Activated CD8-positive, alpha-beta memory T cell treated with anti-CD3 and anti-CD28 coated beads, Interleukin-2, amount 50 U/mL, for 1 hour (primary cell): ENCODE results near the gene OR10H2.
"Not testable (repeated sequence)": the region's sequence is repeated elsewhere in the genome, so short reads cannot be mapped to it uniquely, and the experiment has no call there.

Experiments used
- DNase-seq: peaks from one replicate; pipeline ENCODE4 v3.0.0-alpha.2; 2020; ENCODE audit errors: extremely low read depth

Gene OR10H2, protein sequence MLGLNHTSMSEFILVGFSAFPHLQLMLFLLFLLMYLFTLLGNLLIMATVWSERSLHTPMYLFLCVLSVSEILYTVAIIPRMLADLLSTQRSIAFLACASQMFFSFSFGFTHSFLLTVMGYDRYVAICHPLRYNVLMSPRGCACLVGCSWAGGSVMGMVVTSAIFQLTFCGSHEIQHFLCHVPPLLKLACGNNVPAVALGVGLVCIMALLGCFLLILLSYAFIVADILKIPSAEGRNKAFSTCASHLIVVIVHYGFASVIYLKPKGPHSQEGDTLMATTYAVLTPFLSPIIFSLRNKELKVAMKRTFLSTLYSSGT

GRCh38 chr19:15727724-15728123 lies at the start of gene OR10H2:
OR10H2 (plus strand) TSS chr19:15728024; CDS start chr19:15728044, 20 bp downstream.
- no peak for DNase-seq

GRCh38 chr19:15679089-15679488 lies 48.7 kb upstream of the OR10H2 start:
- DNase-seq, result no peak

GRCh38 chr19:15679865-15680264 lies 48.0 kb upstream of the OR10H2 start:
- DNase-seq, result not testable (repeated sequence)

DNA sequence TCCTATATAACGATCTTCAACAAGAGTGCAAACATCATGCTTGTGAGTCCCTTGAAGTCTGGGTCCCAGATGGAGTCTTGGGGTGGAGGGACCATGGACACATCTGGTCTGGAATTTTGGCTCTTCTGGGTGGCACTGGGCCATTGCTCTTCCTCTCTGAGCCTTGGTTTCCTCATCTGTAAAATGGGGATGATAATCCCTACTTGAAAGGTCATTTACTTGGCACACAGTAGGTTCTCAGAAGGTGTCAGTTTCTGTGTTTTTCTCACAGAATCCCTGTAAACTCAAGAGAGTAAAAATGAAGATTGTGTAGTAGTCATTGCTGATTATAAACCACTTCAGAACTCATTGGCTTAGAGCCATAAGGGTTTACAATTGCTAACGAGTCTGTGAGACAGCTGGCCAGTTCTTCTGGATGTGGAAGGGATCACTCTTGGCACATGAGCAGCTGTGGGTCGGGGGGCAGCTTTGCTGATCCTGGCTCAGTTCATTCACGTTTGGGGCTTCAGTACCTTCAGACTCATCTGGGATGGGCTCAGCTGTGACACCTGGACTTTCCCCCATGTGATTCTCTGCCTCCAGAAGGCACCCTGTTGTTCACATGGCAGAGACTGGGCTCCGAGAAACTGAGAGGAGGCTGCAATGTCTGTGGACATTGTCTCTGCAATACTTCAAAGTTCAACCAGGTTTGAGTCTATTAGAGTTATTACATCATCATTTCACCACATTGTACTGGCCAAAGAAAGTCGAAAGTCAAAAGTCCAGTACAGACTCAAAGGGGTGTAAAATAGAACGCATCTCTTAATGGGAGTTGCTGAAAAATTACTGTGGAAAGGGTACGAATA lies 47.1 kb upstream of the OR10H2 start:
- DNase-seq, result no peak

DNA sequence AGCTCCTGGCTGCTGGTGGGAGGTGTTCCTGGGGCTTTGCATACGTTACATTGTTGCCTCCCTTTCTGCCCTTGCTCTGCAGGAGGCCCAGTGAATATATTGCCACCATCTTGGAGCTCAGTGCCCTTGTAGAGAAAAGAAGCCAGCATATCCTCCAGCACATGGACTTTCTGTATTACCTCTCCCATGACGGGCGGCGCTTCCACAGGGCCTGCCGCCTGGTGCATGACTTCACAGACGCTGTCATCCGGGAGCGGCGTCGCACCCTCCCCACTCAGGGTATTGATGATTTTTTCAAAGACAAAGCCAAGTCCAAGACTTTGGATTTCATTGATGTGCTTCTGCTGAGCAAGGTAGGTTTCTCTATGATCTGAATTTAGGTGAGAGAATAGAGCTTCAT lies 44.4 kb upstream of the OR10H2 start:
- no peak for DNase-seq

DNA sequence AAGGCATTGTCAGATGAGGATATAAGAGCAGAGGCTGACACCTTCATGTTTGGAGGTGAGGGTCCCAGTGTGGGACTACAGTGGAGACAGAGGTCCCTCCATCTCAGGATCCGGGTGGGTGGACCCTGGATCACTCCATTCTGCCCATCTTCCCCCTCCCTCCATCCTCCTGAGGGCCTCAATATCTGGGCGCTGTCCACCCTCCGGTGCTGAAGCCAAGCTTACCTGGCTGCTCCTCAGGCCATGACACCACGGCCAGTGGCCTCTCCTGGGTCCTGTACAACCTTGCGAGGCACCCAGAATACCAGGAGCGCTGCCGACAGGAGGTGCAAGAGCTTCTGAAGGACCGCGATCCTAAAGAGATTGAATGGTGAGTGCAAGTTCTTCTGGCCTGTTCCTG lies 43.0 kb upstream of the OR10H2 start:
- DNase-seq, result no peak

DNA sequence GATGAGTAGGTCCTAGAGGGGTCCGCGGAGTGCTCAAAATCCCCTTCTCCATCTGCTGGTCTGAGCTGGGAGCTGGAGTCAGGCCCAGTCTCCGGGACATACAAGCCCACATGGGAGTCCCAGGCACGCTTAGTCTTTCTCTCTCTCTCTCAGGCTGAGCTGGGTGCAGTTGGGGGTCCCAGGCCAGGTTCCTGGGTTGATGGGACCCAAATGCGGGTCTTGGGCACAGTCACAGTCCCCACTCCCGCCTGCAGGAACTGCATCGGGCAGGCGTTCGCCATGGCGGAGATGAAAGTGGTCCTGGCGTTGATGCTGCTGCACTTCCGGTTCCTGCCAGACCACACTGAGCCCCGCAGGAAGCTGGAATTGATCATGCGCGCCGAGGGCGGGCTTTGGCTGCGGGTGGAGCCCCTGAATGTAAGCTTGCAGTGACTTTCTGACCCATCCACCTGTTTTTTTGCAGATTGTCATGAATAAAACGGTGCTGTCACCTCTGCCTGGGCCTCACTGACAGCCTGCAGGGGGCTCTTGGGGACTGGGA lies 31.1 kb upstream of the OR10H2 start:
- DNase-seq, result no peak

DNA sequence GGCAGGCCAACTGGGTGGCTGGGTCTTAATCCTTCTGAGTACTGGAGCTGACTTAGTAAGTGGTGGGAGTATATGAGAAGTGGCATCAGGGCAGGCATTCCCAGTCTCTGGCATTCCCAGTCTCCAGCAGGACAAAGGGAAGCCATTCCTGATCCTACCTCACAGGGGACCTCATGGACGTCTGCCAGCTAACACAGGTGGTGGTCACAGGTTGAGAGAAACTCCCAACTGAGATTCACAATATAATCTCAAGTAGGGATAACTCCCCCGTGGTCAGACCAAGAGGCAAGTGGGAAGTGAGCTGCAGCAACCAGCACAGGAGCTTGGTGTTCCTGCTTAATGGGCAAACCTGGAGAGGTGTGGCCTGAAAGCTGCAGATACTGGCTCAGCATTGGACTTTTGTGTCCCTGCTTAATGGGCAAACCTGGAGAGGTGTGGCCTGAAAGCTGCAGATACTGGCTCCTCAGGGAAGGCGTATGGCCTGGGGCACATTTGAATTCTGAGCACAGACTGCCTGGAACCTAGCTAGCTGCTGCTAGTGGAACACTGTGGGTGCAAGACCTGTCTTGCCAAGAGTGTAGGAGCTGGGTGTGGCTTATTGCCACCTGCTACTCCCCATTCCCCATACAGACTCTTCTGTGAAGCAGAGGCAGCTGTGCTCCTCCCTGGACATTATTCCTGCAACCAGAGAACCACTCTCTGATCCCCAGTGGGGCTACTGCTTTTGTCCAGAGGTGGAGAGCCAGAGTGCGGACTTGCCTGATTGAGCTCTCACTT lies 25.9 kb upstream of the OR10H2 start:
- no peak for DNase-seq

DNA sequence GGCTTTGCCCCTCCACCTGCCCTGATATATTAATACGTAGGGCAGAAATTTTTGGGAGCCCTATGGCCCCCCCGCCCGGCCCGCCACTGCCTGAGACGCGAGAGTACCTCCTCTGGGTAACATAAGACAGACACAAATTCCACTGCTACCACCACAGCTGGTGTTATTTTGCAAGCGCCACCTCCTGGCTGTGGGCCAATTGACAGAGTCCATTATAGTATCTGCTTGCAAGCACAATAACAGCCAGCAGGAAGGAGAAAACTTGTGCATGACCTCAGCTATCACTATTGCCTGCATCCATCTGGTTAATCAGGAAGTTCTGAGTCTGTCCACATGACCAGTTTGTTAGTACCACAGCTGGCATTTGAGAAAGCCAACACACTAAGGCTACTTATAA lies 25.3 kb upstream of the OR10H2 start:
- DNase-seq, result no peak

DNA sequence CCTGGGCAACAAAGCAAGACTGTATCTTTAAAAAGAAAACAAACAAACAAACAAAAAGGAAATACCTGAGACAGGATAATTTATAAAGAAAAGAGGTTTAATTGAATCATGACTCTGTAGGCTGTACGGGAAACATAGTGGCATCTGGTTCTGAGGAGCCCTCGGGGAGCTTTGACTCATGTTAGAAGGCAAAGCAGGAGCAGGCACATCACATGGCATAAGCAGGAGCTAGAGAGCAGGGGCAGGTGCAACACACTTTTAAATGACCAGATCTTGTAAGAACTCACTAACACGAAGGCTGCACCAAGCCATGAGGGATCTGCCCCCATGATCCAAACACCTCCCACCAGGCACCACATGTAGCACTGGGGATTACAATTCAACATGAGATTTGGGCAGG lies 13.2 kb upstream of the OR10H2 start:
- DNase-seq, result no peak

- DNase-seq, result no peak
Measured at GRCh38 chr19:15715642-15716041, 12.2 kb upstream of the OR10H2 start.

- DNase-seq, result no peak
Measured at GRCh38 chr19:15717809-15718208, 10.0 kb upstream of the OR10H2 start.

- no peak for DNase-seq
Measured at GRCh38 chr19:15721268-15721667, 6.6 kb upstream of the OR10H2 start.

GRCh38 chr19:15722956-15723355 lies 4.9 kb upstream of the OR10H2 start:
- DNase-seq, result no peak

- DNase-seq, result no peak
Measured at GRCh38 chr19:15730538-15730937, 2.7 kb downstream of the OR10H2 start.

GRCh38 chr19:15732388-15732787 lies 4.6 kb downstream of the OR10H2 start:
- DNase-seq, result no peak

DNA sequence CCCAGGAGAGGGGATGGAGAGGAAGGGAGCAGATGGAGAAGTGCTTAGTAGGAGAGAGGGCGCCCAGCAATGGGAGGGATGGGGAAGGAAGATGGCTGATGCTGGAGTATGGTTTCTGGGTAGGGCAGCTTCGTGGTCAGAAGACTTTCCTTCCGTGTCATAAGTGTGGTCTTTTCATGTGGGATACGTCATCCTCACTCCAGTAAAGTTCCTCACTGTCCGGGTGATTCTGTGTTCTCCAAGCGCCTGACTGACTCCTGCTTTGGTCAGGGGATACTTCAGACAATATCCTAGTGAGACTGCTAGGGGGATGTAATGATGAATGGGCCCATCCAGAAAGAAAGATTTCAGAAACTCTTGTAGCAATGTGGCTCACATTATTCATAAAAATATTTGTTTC lies 6.1 kb downstream of the OR10H2 start:
- DNase-seq, result no peak

DNA sequence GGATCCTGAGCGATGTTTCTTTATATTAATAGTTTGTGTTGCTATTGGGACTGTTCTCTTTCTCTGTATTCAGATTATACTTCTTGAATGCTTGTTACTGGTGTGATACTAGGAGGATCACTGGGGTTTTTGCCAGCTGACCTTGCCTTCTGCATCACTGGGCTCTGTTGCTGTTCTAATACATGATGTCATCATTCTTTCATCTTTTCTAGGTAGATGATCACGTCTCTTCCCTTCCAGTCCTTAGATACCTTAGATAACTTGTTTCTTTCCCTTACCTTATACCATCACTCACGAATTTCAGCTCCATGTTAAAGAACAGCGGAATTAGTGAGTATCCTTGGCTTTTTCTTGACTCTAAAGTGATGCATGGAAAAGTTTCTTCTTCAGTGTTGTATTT lies 9.9 kb downstream of the OR10H2 start, which contains the start of gene OR10H3:
Gene OR10H3, plus strand, starts transcription at position 264 of the 400 bp plus-strand sequence. CDS start 3,408 bp downstream, outside the sequence.
- no peak for DNase-seq

DNA sequence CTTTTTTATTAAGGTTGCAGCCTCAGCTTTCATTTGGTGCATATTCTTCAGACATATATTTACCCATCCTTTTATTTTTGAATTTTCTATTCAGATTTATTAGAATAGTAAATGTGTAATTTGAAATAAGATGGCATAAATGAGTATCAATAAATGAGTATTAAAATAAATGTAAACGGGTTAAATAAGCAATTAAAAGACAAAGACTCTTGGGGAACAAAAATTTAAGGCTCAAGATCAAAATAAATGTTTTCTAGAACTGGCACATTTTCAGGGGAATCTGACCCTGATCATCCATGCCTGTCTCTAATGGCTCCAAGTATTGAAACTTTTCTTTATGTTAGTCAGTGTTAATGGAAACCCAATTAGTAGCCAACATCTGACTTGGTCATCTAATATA lies 13.0 kb downstream of the OR10H2 start:
- no peak for DNase-seq

GRCh38 chr19:15748239-15748638 lies 20.4 kb downstream of the OR10H2 start:
- DNase-seq, result no peak

GRCh38 chr19:15758379-15758778 lies 30.6 kb downstream of the OR10H2 start:
- DNase-seq, result no peak

DNA sequence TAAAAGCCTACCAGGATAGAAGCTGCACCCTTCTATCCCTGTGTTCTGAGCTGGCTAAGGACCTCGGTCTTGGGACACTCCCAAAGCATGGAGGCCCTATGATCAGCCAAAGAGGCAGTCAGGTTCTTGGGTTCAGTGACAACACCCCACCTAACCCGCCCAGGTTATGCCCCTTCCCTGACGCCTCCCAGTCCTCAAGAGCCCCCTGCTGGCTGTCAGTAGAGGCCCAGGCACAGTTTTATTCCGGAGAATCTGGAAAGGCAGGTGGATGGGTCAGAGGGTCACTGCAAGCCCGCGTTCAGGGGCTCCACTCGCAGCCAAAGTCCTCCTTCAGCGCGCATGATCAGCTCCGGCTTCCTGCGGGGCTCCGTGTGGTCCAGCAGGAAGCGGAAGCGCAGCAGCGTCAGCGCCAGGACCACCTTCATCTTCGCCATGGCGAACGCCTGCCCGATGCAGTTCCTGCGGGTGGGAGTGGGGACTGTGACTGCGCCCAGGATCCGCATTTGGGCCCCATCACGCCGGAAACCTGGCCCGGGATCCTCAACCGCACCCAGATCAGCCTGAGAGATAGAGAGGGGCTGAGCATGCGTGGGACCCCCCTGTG lies 32.2 kb downstream of the OR10H2 start:
- DNase-seq, result no peak
